ENCODE measurements around the gene KCNV2.

The KCNV2 gene

DNA sequence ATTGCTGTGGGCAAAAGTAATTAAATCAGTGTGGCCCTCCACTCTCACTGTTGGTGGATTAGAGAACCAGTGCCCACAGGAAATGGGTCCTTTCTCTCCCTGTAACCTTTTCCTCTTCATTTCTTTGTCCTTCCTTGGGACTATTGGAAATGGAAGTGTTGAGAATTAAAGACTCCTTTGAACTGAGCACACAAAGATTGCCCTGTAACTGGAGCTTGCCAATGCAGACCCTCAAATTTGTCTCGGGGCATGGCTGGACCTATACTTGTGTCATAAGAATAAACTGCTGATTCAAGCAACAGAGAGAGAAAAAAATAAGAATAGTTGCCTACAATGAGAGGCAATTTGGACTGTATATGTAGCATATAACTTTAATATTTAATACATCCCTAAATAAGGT is 13.7 kb downstream of the KCNV2 start:
- Histone ChIP-seq H3K4me2 (ENCODE audit: low read length) (no peak overlapping the region), H3K27me3 (ENCODE audit: insufficient read depth, low read length) (no peaks in the 10 kb centered on the region), H3K36me3 (ENCODE audit: insufficient read depth, low read length) (no peaks in the 10 kb centered on the region), H3K79me2 (ENCODE audit: insufficient read depth, low read length) (no peaks in the 10 kb centered on the region), H3K9me3 (ENCODE audit: low read length) (no peaks in the 10 kb centered on the region), H3K4me1 (ENCODE audit: insufficient read depth, low read length, severe bottlenecking) (peaks cover 11% of the 10 kb centered on the region), H4K20me1 (ENCODE audit: insufficient read depth, low read length) (no peaks in the 10 kb centered on the region), H2AFZ (ENCODE audit: low read length) (no peak overlapping the region), H3K4me3 (ENCODE audit: low read depth, low read length, poor library complexity, severe bottlenecking) (no peak overlapping the region), H3K27ac (ENCODE audit: low read depth, low read length, poor library complexity, severe bottlenecking) (no peak overlapping the region), H3K9me2 (ENCODE audit: low read depth, low read length) (no peaks in the 10 kb centered on the region), H3F3A (ENCODE audit: insufficient read depth, low read length) (no peaks in the 10 kb centered on the region), H3K9ac (ENCODE audit: low read length) (no peak overlapping the region)
- TF ChIP-seq, protein P1, sequence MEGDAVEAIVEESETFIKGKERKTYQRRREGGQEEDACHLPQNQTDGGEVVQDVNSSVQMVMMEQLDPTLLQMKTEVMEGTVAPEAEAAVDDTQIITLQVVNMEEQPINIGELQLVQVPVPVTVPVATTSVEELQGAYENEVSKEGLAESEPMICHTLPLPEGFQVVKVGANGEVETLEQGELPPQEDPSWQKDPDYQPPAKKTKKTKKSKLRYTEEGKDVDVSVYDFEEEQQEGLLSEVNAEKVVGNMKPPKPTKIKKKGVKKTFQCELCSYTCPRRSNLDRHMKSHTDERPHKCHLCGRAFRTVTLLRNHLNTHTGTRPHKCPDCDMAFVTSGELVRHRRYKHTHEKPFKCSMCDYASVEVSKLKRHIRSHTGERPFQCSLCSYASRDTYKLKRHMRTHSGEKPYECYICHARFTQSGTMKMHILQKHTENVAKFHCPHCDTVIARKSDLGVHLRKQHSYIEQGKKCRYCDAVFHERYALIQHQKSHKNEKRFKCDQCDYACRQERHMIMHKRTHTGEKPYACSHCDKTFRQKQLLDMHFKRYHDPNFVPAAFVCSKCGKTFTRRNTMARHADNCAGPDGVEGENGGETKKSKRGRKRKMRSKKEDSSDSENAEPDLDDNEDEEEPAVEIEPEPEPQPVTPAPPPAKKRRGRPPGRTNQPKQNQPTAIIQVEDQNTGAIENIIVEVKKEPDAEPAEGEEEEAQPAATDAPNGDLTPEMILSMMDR (IDR thresholded peaks at IDR 0.05; ENCODE audit: low read length), result no peak
- no peak for TF ChIP-seq EZH2 (IDR thresholded peaks at IDR 0.05; ENCODE audit: borderline replicate concordance, low read length)

DNA sequence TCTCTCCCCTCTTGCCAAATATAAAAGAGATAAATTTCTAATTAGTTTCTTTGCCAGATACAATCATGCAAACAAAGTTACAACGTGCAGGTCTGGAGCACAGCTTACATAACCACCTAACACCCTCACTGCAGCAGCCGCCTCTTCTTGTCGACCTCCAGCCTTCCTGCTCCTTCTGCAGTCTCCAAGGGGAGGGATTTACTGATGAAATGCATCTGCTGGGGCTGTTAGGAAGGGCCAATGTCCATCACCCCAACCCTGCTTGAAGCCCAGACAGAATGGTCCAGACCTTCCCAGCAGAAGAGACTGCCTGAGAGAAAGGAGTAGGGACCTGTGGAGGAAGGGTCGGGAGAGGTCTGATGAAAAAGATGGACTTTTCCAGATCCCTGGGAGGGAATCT is 15.2 kb downstream of the KCNV2 start:
- TF ChIP-seq, protein P1 (IDR thresholded peaks at IDR 0.05; ENCODE audit: low read length), result no peak
- TF ChIP-seq EZH2 (IDR thresholded peaks at IDR 0.05; ENCODE audit: borderline replicate concordance, low read length), result no peak
- Histone ChIP-seq H3K79me2 (ENCODE audit: insufficient read depth, low read length) (no peaks in the 10 kb centered on the region), H3K9me2 (ENCODE audit: low read depth, low read length) (no peaks in the 10 kb centered on the region), H3K27ac (ENCODE audit: low read depth, low read length, poor library complexity, severe bottlenecking) (no peak overlapping the region), H2AFZ (ENCODE audit: low read length) (no peak overlapping the region), H3K36me3 (ENCODE audit: insufficient read depth, low read length) (no peaks in the 10 kb centered on the region), H3K9ac (ENCODE audit: low read length) (no peak overlapping the region), H3K4me3 (ENCODE audit: low read depth, low read length, poor library complexity, severe bottlenecking) (no peak overlapping the region), H3F3A (ENCODE audit: insufficient read depth, low read length) (no peaks in the 10 kb centered on the region), H3K4me2 (ENCODE audit: low read length) (no peak overlapping the region), H3K4me1 (ENCODE audit: insufficient read depth, low read length, severe bottlenecking) (peaks cover 11% of the 10 kb centered on the region), H3K27me3 (ENCODE audit: insufficient read depth, low read length) (no peaks in the 10 kb centered on the region), H4K20me1 (ENCODE audit: insufficient read depth, low read length) (no peaks in the 10 kb centered on the region), H3K9me3 (ENCODE audit: low read length) (no peaks in the 10 kb centered on the region)

DNA sequence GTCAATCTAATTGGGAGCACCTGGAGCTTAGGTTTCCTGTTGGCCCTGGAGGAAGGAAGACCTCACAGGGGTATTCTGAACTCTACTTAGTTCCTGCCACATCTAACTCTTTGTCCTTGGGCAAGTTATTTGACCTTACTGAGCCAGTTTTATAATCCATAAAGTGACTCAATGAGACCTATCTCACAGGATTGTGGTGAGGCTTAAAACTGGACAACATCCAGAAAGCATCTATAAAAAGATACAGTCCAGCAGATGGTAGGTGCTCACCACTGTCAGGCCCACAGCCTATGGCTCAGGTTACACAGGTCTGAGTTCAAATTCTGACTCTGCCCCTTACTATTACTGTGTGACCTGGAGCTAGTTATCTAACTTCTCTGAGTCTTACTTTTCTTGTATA is 23.3 kb downstream of the KCNV2 start:
- no peaks in the 10 kb centered on the region for H3K9me2 ChIP-seq (ENCODE audit: low read depth, low read length)
- H3K27ac ChIP-seq (ENCODE audit: low read depth, low read length, poor library complexity, severe bottlenecking), result no peak overlapping the region
- H3K36me3 ChIP-seq (ENCODE audit: insufficient read depth, low read length), result no peaks in the 10 kb centered on the region
- no peak overlapping the region for H3K4me2 ChIP-seq (ENCODE audit: low read length)
- H3K4me1 ChIP-seq (ENCODE audit: insufficient read depth, low read length, severe bottlenecking), result no peaks in the 10 kb centered on the region
- H3F3A ChIP-seq (ENCODE audit: insufficient read depth, low read length), result no peaks in the 10 kb centered on the region
- no peaks in the 10 kb centered on the region for H3K79me2 ChIP-seq (ENCODE audit: insufficient read depth, low read length)
- H3K9ac ChIP-seq (ENCODE audit: low read length), result no peak overlapping the region
- H3K27me3 ChIP-seq (ENCODE audit: insufficient read depth, low read length), result no peaks in the 10 kb centered on the region
- no peak overlapping the region for H2AFZ ChIP-seq (ENCODE audit: low read length)
- no peak for TF ChIP-seq EZH2 (IDR thresholded peaks at IDR 0.05; ENCODE audit: borderline replicate concordance, low read length)
- TF ChIP-seq, protein P1 (IDR thresholded peaks at IDR 0.05; ENCODE audit: low read length), result no peak
- H4K20me1 ChIP-seq (ENCODE audit: insufficient read depth, low read length), result no peaks in the 10 kb centered on the region
- H3K9me3 ChIP-seq (ENCODE audit: low read length), result no peaks in the 10 kb centered on the region
- H3K4me3 ChIP-seq (ENCODE audit: low read depth, low read length, poor library complexity, severe bottlenecking), result no peak overlapping the region

All from OCI-LY1 (cell line).